Medulla oblongata (tissue), 1 donor: ENCODE results near the gene BDKRB1.
A peak's percentile ranks its signal among the peaks of the same experiment; 100 is the strongest.

Experiments
- DNase-seq: peaks from one replicate; pipeline ENCODE4 v3.0.0-alpha.2; 2015; ENCODE audit errors: extremely low spot score

The BDKRB1 gene

GRCh38 chr14:96280104-96280503 lies 24.1 kb downstream of the BDKRB1 start:
- DNase-seq = no peak

GRCh38 chr14:96281486-96281885 lies 25.5 kb downstream of the BDKRB1 start:
- DNase-seq = no peak

GRCh38 chr14:96284008-96284407 lies 28.0 kb downstream of the BDKRB1 start:
- no peak for DNase-seq

GRCh38 chr14:96284430-96284829 lies 28.4 kb downstream of the BDKRB1 start:
- DNase-seq = no peak

- DNase-seq = no peak
Observed at GRCh38 chr14:96285667-96286066, 29.7 kb downstream of the BDKRB1 start.

GRCh38 chr14:96286251-96286650 lies 30.2 kb downstream of the BDKRB1 start:
- DNase-seq = no peak

GRCh38 chr14:96287856-96288255 lies 31.8 kb downstream of the BDKRB1 start:
- DNase-seq = no peak

GRCh38 chr14:96294246-96294645 lies 38.2 kb downstream of the BDKRB1 start:
- DNase-seq = no peak

GRCh38 chr14:96297000-96297399 lies 41.0 kb downstream of the BDKRB1 start:
- peak; percentile 18 for DNase-seq

- no peak for DNase-seq
Observed at GRCh38 chr14:96297997-96298515, 42.0 kb downstream of the BDKRB1 start.

- DNase-seq = peak; percentile 16
Observed at GRCh38 chr14:96299441-96299840, 43.4 kb downstream of the BDKRB1 start.

GRCh38 chr14:96303981-96304380 lies 48.0 kb downstream of the BDKRB1 start:
- DNase-seq = no peak

GRCh38 chr14:96304956-96305355 lies 48.9 kb downstream of the BDKRB1 start:
- DNase-seq = no peak

GRCh38 chr14:96307434-96307833 lies 51.4 kb downstream of the BDKRB1 start:
- DNase-seq = no peak

GRCh38 chr14:96309133-96309895 lies 53.3 kb downstream of the BDKRB1 start:
- no peak for DNase-seq

GRCh38 chr14:96309896-96310330 lies 53.9 kb downstream of the BDKRB1 start:
- no peak for DNase-seq

GRCh38 chr14:96310906-96311305 lies 54.9 kb downstream of the BDKRB1 start:
- no peak for DNase-seq
